Tibial nerve (tissue), 4 donors: ENCODE measurements around the gene DISP3. TPM values are rescaled to one million over a fixed set of nuclear protein-coding genes. Genes with fewer than 3 reads are reported as not detected.

Experiments
- DNase-seq, 2 donors: peaks; one replicate each; pipeline ENCODE4 v3.0.0-alpha.2; 2019; ENCODE audit warnings: low spot score in 2 of 2
- H3K27ac ChIP-seq, 4 donors: fragments of 200-600 bp; sonication (generic) in 3 of 4; one replicate each; pipeline ENCODE4 v1.5.1; 2017 to 2019; ENCODE audit warnings: mild to moderate bottlenecking in 1 of 4
- H3K27me3 ChIP-seq, 2 donors: fragments of 200-600 bp; sonication (generic) in 1 of 2; one replicate each; pipeline versions ENCODE4 v1.5.1 to v1.6.0; 2017 to 2019
- H3K36me3 ChIP-seq, 3 donors: fragments of 200-600 bp; sonication (generic); one replicate each; pipeline ENCODE4 v1.5.1; 2018 to 2019
- H3K4me1 ChIP-seq, 4 donors: fragments of 200-600 bp; sonication (generic) in 3 of 4; one replicate each; pipeline ENCODE4 v1.5.1; 2017 to 2019
- H3K4me3 ChIP-seq, 4 donors: fragments of 200-600 bp; sonication (generic) in 3 of 4; one replicate each; pipeline ENCODE4 v1.5.1; 2017 to 2019; ENCODE audit warnings: mild to moderate bottlenecking in 1 of 4, moderate library complexity in 1 of 4
- H3K9me3 ChIP-seq, 4 donors: fragments of 200-600 bp; sonication (generic) in 3 of 4; one replicate each; pipeline ENCODE4 v1.5.1; 2017 to 2019
- CTCF ChIP-seq, 5 experiments: fragments of 200-600 bp in 3 of 5; fragments of 450-650 bp in 2 of 5; sonication (generic) in 3 of 5; IDR thresholded peaks; one replicate each; pipeline ENCODE4 v1.5.1; 2016 to 2019; ENCODE audit warnings: antibody characterized with exemption in 5 of 5, mild to moderate bottlenecking in 3 of 5, moderate library complexity in 2 of 5
- EP300 ChIP-seq, 2 donors: sonication (generic); formaldehyde crosslinking; IDR thresholded peaks; one replicate each; pipeline ENCODE4 v1.6.1; 2017; ENCODE audit warnings: antibody characterized with exemption in 2 of 2, mild to moderate bottlenecking in 1 of 2
- POLR2A ChIP-seq, 2 donors: fragments of 450-650 bp; IDR thresholded peaks; one replicate each; pipeline ENCODE4 v1.6.1; 2017; ENCODE audit warnings: antibody characterized with exemption in 2 of 2, mild to moderate bottlenecking in 2 of 2, moderate library complexity in 2 of 2
- WGBS, 2 donors: methylation state at CpG; one replicate each; pipeline ENCODE4 v1.1.5; 2018; 5-methylcytosine and 5-hydroxymethylcytosine counted together
- total RNA-seq, 4 donors: library from RNA; depleted of rRNA; stranded (reverse); fragments of >200 nt; gene quantifications; one replicate each; pipeline ENCODE4 v1.1.0, GENCODE V29; 2016

The DISP3 gene
- total RNA-seq, 4 donors from 2014 or later: 0.59 TPM; not detected in 3

- no peaks in the 10 kb centered on the region for H3K36me3 ChIP-seq
- WGBS, 2 donors: 63 to 67% methylated on average over 9 of the region's 9 CpGs
Measured at GRCh38 chr1:11538886-11539285, 59.9 kb downstream of the DISP3 start.

GRCh38 chr1:11539850-11540772, 61.2 kb downstream of the DISP3 start:
- peaks cover 0 to 10% of the 10 kb centered on the region in 2 donors for H3K27me3 ChIP-seq
- DNase-seq: no peak
- no peaks in the 10 kb centered on the region for H3K9me3 ChIP-seq
- H3K36me3 ChIP-seq: no peaks in the 10 kb centered on the region
- WGBS, 2 donors: 54 to 63% methylated on average over 16 to 17 of the region's 18 CpGs
- TF ChIP-seq POLR2A (IDR thresholded peaks at IDR 0.05): no peak
- no peak for TF ChIP-seq EP300 (IDR thresholded peaks at IDR 0.05)
- no peak for TF ChIP-seq CTCF (IDR thresholded peaks at IDR 0.05)
- no peak overlapping the region for H3K27ac ChIP-seq
- no peak overlapping the region for H3K4me3 ChIP-seq
- no peaks in the 10 kb centered on the region for H3K4me1 ChIP-seq

More at GRCh38 chr1:11538886-11539285, 59.9 kb downstream of the DISP3 start:
- Histone ChIP-seq H3K9me3 (no peaks in the 10 kb centered on the region), H3K27me3 (peaks cover 0 to 10% of the 10 kb centered on the region in 2 donors), H3K27ac (no peak overlapping the region), H3K4me3 (no peak overlapping the region), H3K4me1 (no peaks in the 10 kb centered on the region)
- DNase-seq: no peak
- no peak for TF ChIP-seq EP300 (IDR thresholded peaks at IDR 0.05)
- no peak for TF ChIP-seq CTCF (IDR thresholded peaks at IDR 0.05)
- TF ChIP-seq POLR2A (IDR thresholded peaks at IDR 0.05): no peak

- no peak for TF ChIP-seq CTCF (IDR thresholded peaks at IDR 0.05)
- TF ChIP-seq EP300 (IDR thresholded peaks at IDR 0.05): no peak
- TF ChIP-seq POLR2A (IDR thresholded peaks at IDR 0.05): no peak
- no peak overlapping the region for H3K27ac ChIP-seq
- H3K9me3 ChIP-seq: no peaks in the 10 kb centered on the region
- H3K27me3 ChIP-seq: peaks cover 0 to 10% of the 10 kb centered on the region in 2 donors
- WGBS, 2 donors: 73 to 75% methylated on average over 12 of the region's 12 CpGs
- no peaks in the 10 kb centered on the region for H3K36me3 ChIP-seq
- H3K4me1 ChIP-seq: no peaks in the 10 kb centered on the region
- no peak overlapping the region for H3K4me3 ChIP-seq
- DNase-seq: no peak
Measured at GRCh38 chr1:11540773-11541160, 61.8 kb downstream of the DISP3 start.

- Histone ChIP-seq H3K9me3 (no peaks in the 10 kb centered on the region), H3K4me3 (no peak overlapping the region), H3K4me1 (no peaks in the 10 kb centered on the region), H3K27ac (no peak overlapping the region), H3K27me3 (peaks cover 0 to 10% of the 10 kb centered on the region in 2 donors), H3K36me3 (no peaks in the 10 kb centered on the region)
- no peak for DNase-seq
- no peak for TF ChIP-seq EP300 (IDR thresholded peaks at IDR 0.05)
- TF ChIP-seq CTCF (IDR thresholded peaks at IDR 0.05): no peak
- TF ChIP-seq POLR2A (IDR thresholded peaks at IDR 0.05): no peak
- 82 to 87% methylated on average over 6 to 7 of the region's 7 CpGs for WGBS, 2 donors
Measured at GRCh38 chr1:11541236-11541635, 62.3 kb downstream of the DISP3 start.

GRCh38 chr1:11541956-11542355, 63.0 kb downstream of the DISP3 start:
- Histone ChIP-seq H3K36me3 (no peaks in the 10 kb centered on the region), H3K9me3 (no peaks in the 10 kb centered on the region), H3K4me1 (no peaks in the 10 kb centered on the region), H3K4me3 (no peak overlapping the region), H3K27ac (no peak overlapping the region), H3K27me3 (peaks cover 0 to 10% of the 10 kb centered on the region in 2 donors)
- no peak for DNase-seq
- TF ChIP-seq POLR2A (IDR thresholded peaks at IDR 0.05): no peak
- TF ChIP-seq CTCF (IDR thresholded peaks at IDR 0.05): no peak
- no peak for TF ChIP-seq EP300 (IDR thresholded peaks at IDR 0.05)
- 49 to 57% methylated on average over 7 of the region's 7 CpGs for WGBS, 2 donors
